Right lobe of liver (tissue), 4 donors: Measurements from ENCODE around the gene MYL11.

Source experiments
- POLR2A ChIP-seq: fragments of 450-650 bp; IDR thresholded peaks from one replicate; pipeline ENCODE4 v1.6.1; 2017; ENCODE audit warnings: antibody characterized with exemption, mild to moderate bottlenecking
- TF ChIP-seq, protein P1 (sequence below), 4 donors: fragments of 200-600 bp in 3 of 4; fragments of 450-650 bp in 1 of 4; IDR thresholded peaks; one replicate each; pipeline versions ENCODE4 v1.5.1 to v1.8.0; 2016 to 2022; ENCODE audit warnings: antibody characterized with exemption in 4 of 4, mild to moderate bottlenecking in 2 of 4
- donor health status: DM: no; HTN: no; CAD: no.
- donor health status: DM: no; HTN: no; CAD: no.
- donor health status: DM: no; HTN: yes; CAD: no.

GRCh38 chr16:30380803-30381208, 6.2 kb downstream of the MYL11 start:
- TF ChIP-seq, protein P1, sequence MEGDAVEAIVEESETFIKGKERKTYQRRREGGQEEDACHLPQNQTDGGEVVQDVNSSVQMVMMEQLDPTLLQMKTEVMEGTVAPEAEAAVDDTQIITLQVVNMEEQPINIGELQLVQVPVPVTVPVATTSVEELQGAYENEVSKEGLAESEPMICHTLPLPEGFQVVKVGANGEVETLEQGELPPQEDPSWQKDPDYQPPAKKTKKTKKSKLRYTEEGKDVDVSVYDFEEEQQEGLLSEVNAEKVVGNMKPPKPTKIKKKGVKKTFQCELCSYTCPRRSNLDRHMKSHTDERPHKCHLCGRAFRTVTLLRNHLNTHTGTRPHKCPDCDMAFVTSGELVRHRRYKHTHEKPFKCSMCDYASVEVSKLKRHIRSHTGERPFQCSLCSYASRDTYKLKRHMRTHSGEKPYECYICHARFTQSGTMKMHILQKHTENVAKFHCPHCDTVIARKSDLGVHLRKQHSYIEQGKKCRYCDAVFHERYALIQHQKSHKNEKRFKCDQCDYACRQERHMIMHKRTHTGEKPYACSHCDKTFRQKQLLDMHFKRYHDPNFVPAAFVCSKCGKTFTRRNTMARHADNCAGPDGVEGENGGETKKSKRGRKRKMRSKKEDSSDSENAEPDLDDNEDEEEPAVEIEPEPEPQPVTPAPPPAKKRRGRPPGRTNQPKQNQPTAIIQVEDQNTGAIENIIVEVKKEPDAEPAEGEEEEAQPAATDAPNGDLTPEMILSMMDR (IDR thresholded peaks at IDR 0.05), result no peak
- TF ChIP-seq POLR2A, result no peak
